Measurements from ENCODE around the gene ZMYND10. TPM values are rescaled to one million over a fixed set of nuclear protein-coding genes. Genes with fewer than 3 reads are reported as not detected.
A peak's percentile ranks its signal among the peaks of the same experiment; 100 is the strongest.

The ZMYND10 gene
- total RNA-seq, 1 donor from 2014 or later: 0.86 TPM

DNA sequence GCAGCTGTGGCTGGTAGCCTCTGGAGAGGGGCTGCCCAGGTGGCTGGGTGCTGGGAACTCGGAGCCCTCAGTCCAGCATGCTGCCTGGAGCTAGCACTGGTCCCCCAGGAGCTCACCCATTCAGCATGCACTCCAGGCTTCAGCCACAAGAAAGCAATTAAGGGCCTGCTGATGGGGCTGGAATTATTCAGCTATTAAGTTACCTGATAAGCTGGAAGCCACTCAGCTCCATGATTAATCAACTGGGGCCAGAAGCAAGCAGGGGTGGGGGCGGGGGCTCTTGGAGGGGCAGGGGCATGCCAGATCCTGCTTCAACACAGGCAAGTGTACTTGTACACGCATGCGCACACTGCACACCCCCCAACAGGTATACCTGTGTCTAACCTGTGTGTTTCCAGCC is 35.9 kb upstream of the ZMYND10 start:
- TF ChIP-seq CTCF (IDR thresholded peaks at IDR 0.05; ENCODE audit: unreplicated experiment): no peak
- H3K4me1 Mint-ChIP-seq (ENCODE audit: low read depth): peaks cover 12% of the 10 kb centered on the region
- no peaks in the 10 kb centered on the region for H3K9me3 Mint-ChIP-seq (ENCODE audit: low read depth)
- no peak for DNase-seq (ENCODE audit: low spot score, unreplicated experiment)
- H3K27me3 Mint-ChIP-seq: peaks cover 6% of the 10 kb centered on the region
- H3K36me3 Mint-ChIP-seq (ENCODE audit: insufficient read depth): no peaks in the 10 kb centered on the region
- H3K4me3 Mint-ChIP-seq (ENCODE audit: low read depth): no peak overlapping the region
- no peak overlapping the region for H3K27ac Mint-ChIP-seq

GRCh38 chr3:50380405-50381085 is 35.0 kb upstream of the ZMYND10 start:
- no peak overlapping the region for H3K4me3 Mint-ChIP-seq (ENCODE audit: low read depth)
- H3K4me1 Mint-ChIP-seq (ENCODE audit: low read depth): peaks cover 12% of the 10 kb centered on the region
- TF ChIP-seq CTCF (IDR thresholded peaks at IDR 0.05; ENCODE audit: unreplicated experiment): no peak
- H3K27me3 Mint-ChIP-seq: peaks cover 6% of the 10 kb centered on the region
- H3K27ac Mint-ChIP-seq: no peak overlapping the region
- no peak for DNase-seq (ENCODE audit: low spot score, unreplicated experiment)
- no peaks in the 10 kb centered on the region for H3K9me3 Mint-ChIP-seq (ENCODE audit: low read depth)
- no peaks in the 10 kb centered on the region for H3K36me3 Mint-ChIP-seq (ENCODE audit: insufficient read depth)

DNA sequence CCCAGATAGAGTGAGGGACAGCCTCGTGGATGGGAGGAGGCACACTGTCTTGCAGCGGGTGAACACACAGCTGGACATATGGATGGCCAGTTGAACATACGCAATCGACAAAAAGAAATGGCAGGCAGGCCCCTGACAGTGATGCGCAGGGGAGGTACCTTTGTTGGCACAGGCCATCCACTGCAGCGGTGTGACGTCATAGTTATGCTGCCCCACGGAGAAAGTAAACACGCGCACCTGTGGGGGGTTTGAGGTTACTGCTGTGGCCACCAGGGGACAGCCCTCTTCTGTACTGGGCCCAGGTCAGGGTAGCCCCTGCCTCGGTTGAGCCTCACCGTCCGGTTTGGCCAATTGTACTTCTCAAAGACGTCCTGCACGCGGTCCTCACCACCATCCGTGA is 33.2 kb upstream of the ZMYND10 start:
- peaks cover 12% of the 10 kb centered on the region for H3K4me1 Mint-ChIP-seq (ENCODE audit: low read depth)
- no peak overlapping the region for H3K27ac Mint-ChIP-seq

DNA sequence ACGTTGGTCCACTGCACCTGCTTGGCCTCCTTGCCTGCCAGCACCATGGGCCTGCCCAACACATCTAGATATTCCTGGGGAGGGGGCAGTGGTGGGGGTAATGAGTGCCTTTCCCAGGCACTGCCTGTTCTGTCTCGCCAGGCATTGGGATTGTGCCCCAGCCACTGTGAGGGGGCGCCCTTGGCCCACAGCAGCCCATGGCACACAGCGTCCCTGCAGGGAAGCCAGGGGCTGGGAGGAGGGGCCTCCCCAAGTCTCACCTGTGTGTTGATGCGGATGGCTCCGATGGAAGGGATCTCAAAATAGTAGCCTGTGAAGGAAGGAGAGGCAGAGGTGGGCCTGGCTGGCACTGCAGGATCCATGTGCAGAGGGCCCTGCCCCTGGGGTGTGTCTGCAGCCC is 32.5 kb upstream of the ZMYND10 start:
- no peaks in the 10 kb centered on the region for H3K9me3 Mint-ChIP-seq (ENCODE audit: low read depth)
- H3K4me3 Mint-ChIP-seq (ENCODE audit: low read depth): no peak overlapping the region
- TF ChIP-seq CTCF (IDR thresholded peaks at IDR 0.05; ENCODE audit: unreplicated experiment): no peak
- no peak for DNase-seq (ENCODE audit: low spot score, unreplicated experiment)
- H3K27ac Mint-ChIP-seq: no peak overlapping the region
- H3K4me1 Mint-ChIP-seq (ENCODE audit: low read depth): peaks cover 14% of the 10 kb centered on the region
- H3K36me3 Mint-ChIP-seq (ENCODE audit: insufficient read depth): no peaks in the 10 kb centered on the region
- H3K27me3 Mint-ChIP-seq: peaks cover 3% of the 10 kb centered on the region

More for the DNA sequence above, 33.2 kb upstream of the ZMYND10 start:
- H3K27me3 Mint-ChIP-seq: peaks cover 3% of the 10 kb centered on the region
- no peak for DNase-seq (ENCODE audit: low spot score, unreplicated experiment)
- no peak overlapping the region for H3K4me3 Mint-ChIP-seq (ENCODE audit: low read depth)
- no peak for TF ChIP-seq CTCF (IDR thresholded peaks at IDR 0.05; ENCODE audit: unreplicated experiment)
- no peaks in the 10 kb centered on the region for H3K9me3 Mint-ChIP-seq (ENCODE audit: low read depth)
- no peaks in the 10 kb centered on the region for H3K36me3 Mint-ChIP-seq (ENCODE audit: insufficient read depth)

DNA sequence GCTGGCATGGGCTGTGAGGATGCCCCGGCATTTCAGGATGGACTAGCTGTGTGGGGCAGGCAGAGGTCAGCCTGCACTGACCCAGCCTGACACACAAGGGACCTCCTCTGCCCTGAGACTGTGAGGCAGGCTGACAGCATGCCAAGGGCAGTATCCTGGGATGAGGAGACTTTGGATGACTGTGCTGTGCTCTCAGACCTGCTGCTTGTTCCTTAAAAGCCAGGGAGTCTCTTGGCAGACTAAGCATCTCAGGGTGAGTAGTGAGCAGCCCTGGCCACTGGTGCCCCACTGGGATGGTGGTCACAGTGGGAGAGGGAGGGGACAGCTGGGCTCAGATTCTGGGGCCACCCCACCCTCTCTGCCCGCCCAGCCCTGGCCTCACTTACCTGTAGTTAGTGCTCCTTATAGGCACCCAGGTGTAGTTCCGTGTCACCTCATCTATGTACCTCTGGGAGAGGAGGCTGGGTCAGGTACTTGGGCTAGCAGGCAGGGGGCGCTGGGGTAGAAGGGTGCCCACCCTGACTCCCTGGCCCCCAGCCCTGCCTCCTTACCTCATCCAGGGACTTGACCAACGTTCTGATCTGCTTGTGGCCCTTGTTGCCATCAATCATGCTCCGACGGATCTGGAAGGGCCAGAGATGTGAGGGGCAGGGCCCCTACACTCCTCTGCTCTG is 29.9 kb upstream of the ZMYND10 start:
- peaks cover 6% of the 10 kb centered on the region for H3K27me3 Mint-ChIP-seq
- DNase-seq (ENCODE audit: low spot score, unreplicated experiment): no peak
- peak; percentile 38 for TF ChIP-seq CTCF (IDR thresholded peaks at IDR 0.05; ENCODE audit: unreplicated experiment)
- H3K4me3 Mint-ChIP-seq (ENCODE audit: low read depth): no peak overlapping the region
- H3K4me1 Mint-ChIP-seq (ENCODE audit: low read depth): peaks cover 2% of the 10 kb centered on the region
- H3K9me3 Mint-ChIP-seq (ENCODE audit: low read depth): no peaks in the 10 kb centered on the region
- H3K36me3 Mint-ChIP-seq (ENCODE audit: insufficient read depth): no peaks in the 10 kb centered on the region
- no peak overlapping the region for H3K27ac Mint-ChIP-seq
